ENCODE results near the gene COL21A1. TPM values are rescaled to one million over a fixed set of nuclear protein-coding genes. Genes with fewer than 3 reads are reported as not detected.

COL21A1 gene
- not detected for total RNA-seq

- DNase-seq = no peak
- no peak within 1 kb of the TSS for H3K27ac Mint-ChIP-seq
- no peaks in the 10 kb centered on the region for H3K9me3 Mint-ChIP-seq
- H3K27me3 Mint-ChIP-seq = peaks cover 16% of the 10 kb centered on the region
- CTCF ChIA-PET = interaction anchor here (1.0 kb wide), 1 partner anchor 10 kb away, joined by 3 read pairs; no protein-coding TSS in a partner anchor
- H3K4me3 Mint-ChIP-seq = no peak within 1 kb of the TSS
- no peaks in the 10 kb centered on the region for H3K36me3 Mint-ChIP-seq (ENCODE audit: low read depth)
- POLR2A ChIA-PET = no interaction called here
- H3K4me1 Mint-ChIP-seq = no peaks in the 10 kb centered on the region
Observed at GRCh38 chr6:56246881-56247653, at the start of gene COL21A1. COL21A1 (minus strand) TSS chr6:56247580; CDS start chr6:56182618, 64,962 bp downstream.

GRCh38 chr6:56293781-56294180, 46.4 kb upstream of the COL21A1 start:
- Mint-ChIP-seq H3K4me3 (no peak overlapping the region), H3K27ac (no peak overlapping the region), H3K27me3 (no peaks in the 10 kb centered on the region), H3K4me1 (no peaks in the 10 kb centered on the region), H3K9me3 (no peaks in the 10 kb centered on the region), H3K36me3 (ENCODE audit: low read depth) (no peaks in the 10 kb centered on the region)
- DNase-seq = no peak
- ChIA-PET CTCF (no interaction called here), POLR2A (no interaction called here)

GRCh38 chr6:56292505-56293181, 45.3 kb upstream of the COL21A1 start:
- Mint-ChIP-seq H3K4me1 (no peaks in the 10 kb centered on the region), H3K9me3 (no peaks in the 10 kb centered on the region), H3K27ac (no peak overlapping the region), H3K36me3 (ENCODE audit: low read depth) (no peaks in the 10 kb centered on the region), H3K27me3 (no peaks in the 10 kb centered on the region), H3K4me3 (no peak overlapping the region)
- ChIA-PET POLR2A (no interaction called here), CTCF (no interaction called here)
- DNase-seq = no peak

- POLR2A ChIA-PET = no interaction called here
- H3K27ac Mint-ChIP-seq = no peak overlapping the region
- CTCF ChIA-PET = interaction anchor here (0.6 to 0.7 kb wide), 2 partner anchors 142 to 259 kb away, joined by 3 to 7 read pairs; no protein-coding TSS in a partner anchor
- no peaks in the 10 kb centered on the region for H3K36me3 Mint-ChIP-seq (ENCODE audit: low read depth)
- no peaks in the 10 kb centered on the region for H3K27me3 Mint-ChIP-seq
- no peak overlapping the region for H3K4me3 Mint-ChIP-seq
- no peaks in the 10 kb centered on the region for H3K9me3 Mint-ChIP-seq
- no peak for DNase-seq
- H3K4me1 Mint-ChIP-seq = no peaks in the 10 kb centered on the region
Observed at GRCh38 chr6:56291302-56291917, 44.0 kb upstream of the COL21A1 start.

- Mint-ChIP-seq H3K9me3 (no peaks in the 10 kb centered on the region), H3K4me3 (no peak overlapping the region), H3K36me3 (ENCODE audit: low read depth) (no peaks in the 10 kb centered on the region), H3K4me1 (no peaks in the 10 kb centered on the region), H3K27ac (no peak overlapping the region), H3K27me3 (no peaks in the 10 kb centered on the region)
- CTCF ChIA-PET = no interaction called here
- POLR2A ChIA-PET = no interaction called here
- no peak for DNase-seq
Observed at GRCh38 chr6:56289721-56290120, 42.3 kb upstream of the COL21A1 start.

- H3K4me3 Mint-ChIP-seq = no peak overlapping the region
- no peaks in the 10 kb centered on the region for H3K4me1 Mint-ChIP-seq
- CTCF ChIA-PET = no interaction called here
- no peak for DNase-seq
- H3K27ac Mint-ChIP-seq = no peak overlapping the region
- POLR2A ChIA-PET = no interaction called here
- no peaks in the 10 kb centered on the region for H3K36me3 Mint-ChIP-seq (ENCODE audit: low read depth)
- no peaks in the 10 kb centered on the region for H3K9me3 Mint-ChIP-seq
- H3K27me3 Mint-ChIP-seq = no peaks in the 10 kb centered on the region
Observed at GRCh38 chr6:56288347-56288746, 41.0 kb upstream of the COL21A1 start.

- DNase-seq = no peak
- H3K36me3 Mint-ChIP-seq (ENCODE audit: low read depth) = no peaks in the 10 kb centered on the region
- no peak overlapping the region for H3K4me3 Mint-ChIP-seq
- POLR2A ChIA-PET = no interaction called here
- H3K27me3 Mint-ChIP-seq = no peaks in the 10 kb centered on the region
- H3K27ac Mint-ChIP-seq = no peak overlapping the region
- CTCF ChIA-PET = no interaction called here
- no peaks in the 10 kb centered on the region for H3K4me1 Mint-ChIP-seq
- H3K9me3 Mint-ChIP-seq = no peaks in the 10 kb centered on the region
Observed at GRCh38 chr6:56282391-56282790, 35.0 kb upstream of the COL21A1 start.

GRCh38 chr6:56280126-56280525, 32.7 kb upstream of the COL21A1 start:
- H3K27me3 Mint-ChIP-seq = no peaks in the 10 kb centered on the region
- no peaks in the 10 kb centered on the region for H3K36me3 Mint-ChIP-seq (ENCODE audit: low read depth)
- POLR2A ChIA-PET = no interaction called here
- H3K27ac Mint-ChIP-seq = no peak overlapping the region
- no peak for DNase-seq
- no peaks in the 10 kb centered on the region for H3K4me1 Mint-ChIP-seq
- no peak overlapping the region for H3K4me3 Mint-ChIP-seq
- no peaks in the 10 kb centered on the region for H3K9me3 Mint-ChIP-seq
- CTCF ChIA-PET = interaction anchor here (0.9 kb wide), 1 partner anchor 124 kb away, joined by 3 read pairs; no protein-coding TSS in a partner anchor

GRCh38 chr6:56279331-56280080, 32.1 kb upstream of the COL21A1 start:
- DNase-seq = no peak
- ChIA-PET CTCF (no interaction called here), POLR2A (no interaction called here)
- Mint-ChIP-seq H3K4me1 (no peaks in the 10 kb centered on the region), H3K27ac (no peak overlapping the region), H3K9me3 (no peaks in the 10 kb centered on the region), H3K36me3 (ENCODE audit: low read depth) (no peaks in the 10 kb centered on the region), H3K4me3 (no peak overlapping the region), H3K27me3 (no peaks in the 10 kb centered on the region)

- H3K9me3 Mint-ChIP-seq = peaks cover 3% of the 10 kb centered on the region
- no peaks in the 10 kb centered on the region for H3K36me3 Mint-ChIP-seq (ENCODE audit: low read depth)
- no peaks in the 10 kb centered on the region for H3K27me3 Mint-ChIP-seq
- no peaks in the 10 kb centered on the region for H3K4me1 Mint-ChIP-seq
- no peak overlapping the region for H3K4me3 Mint-ChIP-seq
- DNase-seq = no peak
- CTCF ChIA-PET = no interaction called here
- POLR2A ChIA-PET = no interaction called here
- H3K27ac Mint-ChIP-seq = no peak overlapping the region
Observed at GRCh38 chr6:56278171-56278591, 30.8 kb upstream of the COL21A1 start.

- Mint-ChIP-seq H3K27me3 (no peaks in the 10 kb centered on the region), H3K9me3 (peaks cover 9% of the 10 kb centered on the region), H3K4me3 (no peak overlapping the region), H3K4me1 (no peaks in the 10 kb centered on the region), H3K27ac (no peak overlapping the region), H3K36me3 (ENCODE audit: low read depth) (no peaks in the 10 kb centered on the region)
- ChIA-PET CTCF (no interaction called here), POLR2A (no interaction called here)
- no peak for DNase-seq
Observed at GRCh38 chr6:56270812-56271441, 23.5 kb upstream of the COL21A1 start.

GRCh38 chr6:56268266-56268665, 20.9 kb upstream of the COL21A1 start:
- CTCF ChIA-PET = no interaction called here
- H3K4me1 Mint-ChIP-seq = no peaks in the 10 kb centered on the region
- H3K27ac Mint-ChIP-seq = no peak overlapping the region
- no peak overlapping the region for H3K4me3 Mint-ChIP-seq
- H3K36me3 Mint-ChIP-seq (ENCODE audit: low read depth) = no peaks in the 10 kb centered on the region
- POLR2A ChIA-PET = no interaction called here
- DNase-seq = no peak
- H3K27me3 Mint-ChIP-seq = no peaks in the 10 kb centered on the region
- H3K9me3 Mint-ChIP-seq = peaks cover 6% of the 10 kb centered on the region

GRCh38 chr6:56266011-56266410, 18.6 kb upstream of the COL21A1 start:
- Mint-ChIP-seq H3K4me3 (no peak overlapping the region), H3K36me3 (ENCODE audit: low read depth) (no peaks in the 10 kb centered on the region), H3K27ac (no peak overlapping the region), H3K4me1 (no peaks in the 10 kb centered on the region), H3K9me3 (peaks cover 5% of the 10 kb centered on the region), H3K27me3 (no peaks in the 10 kb centered on the region)
- DNase-seq = no peak
- ChIA-PET POLR2A (no interaction called here), CTCF (no interaction called here)

All from activated CD4-positive, alpha-beta T cell treated with anti-CD3 and anti-CD28 coated beads, Interleukin-2, amount 10 ng/mL, durations not matched to agents 7 days and 5 days (primary cell).